Stimulated activated naive CD4-positive, alpha-beta T cell (primary cell): Measurements from ENCODE around the gene DPH5.
"Not testable (repeated sequence)": the region's sequence is repeated elsewhere in the genome, so short reads cannot be mapped to it uniquely, and the experiment has no call there.

Experiments used
- DNase-seq, 6 experiments: peaks; one replicate each; lab custom pipeline; 2025; lab: John Stamatoyannopoulos, UW

DPH5 gene

DNA sequence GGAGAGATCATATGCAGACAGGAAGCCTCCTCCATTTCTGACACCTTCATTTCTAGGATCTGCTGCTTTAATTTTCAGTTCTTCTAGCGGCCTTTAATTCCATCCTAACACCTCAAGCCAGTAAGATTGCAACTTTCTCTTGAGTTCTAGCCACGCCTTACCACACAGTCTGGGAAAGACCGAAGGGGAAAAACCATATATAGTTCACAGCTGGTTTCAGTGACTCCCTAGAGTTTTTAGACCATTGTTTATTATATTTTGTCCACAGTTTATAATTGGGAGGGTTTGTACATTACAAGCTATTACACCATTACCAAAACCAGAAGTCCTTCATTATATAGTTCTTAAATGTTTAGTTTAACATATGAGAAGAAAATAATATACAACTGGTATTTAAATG lies 37.5 kb downstream of the DPH5 start:
- DNase-seq, result no peak

DNA sequence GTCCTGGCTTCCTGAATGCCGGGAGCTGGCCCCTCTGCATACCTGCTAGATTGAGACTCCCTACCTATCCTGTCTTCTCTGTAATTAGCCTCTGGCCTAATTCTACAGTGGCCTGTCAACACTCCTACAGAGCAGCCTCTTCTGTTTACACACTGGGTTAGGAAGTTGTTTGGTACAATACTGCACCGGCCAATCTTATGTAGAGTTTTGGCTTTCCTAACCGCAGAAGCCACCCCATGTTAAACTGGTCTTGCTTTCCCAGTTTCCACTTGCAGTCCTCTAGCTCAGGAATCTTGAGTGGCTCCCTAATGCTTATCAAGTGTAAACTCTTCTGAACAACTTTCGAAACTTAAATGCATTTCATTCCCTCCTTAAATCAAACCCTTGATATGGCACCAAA lies 42.8 kb downstream of the DPH5 start:
- DNase-seq, result no peak

- no peak for DNase-seq
Observed at GRCh38 chr1:100979631-100980030, 46.0 kb downstream of the DPH5 start.

DNA sequence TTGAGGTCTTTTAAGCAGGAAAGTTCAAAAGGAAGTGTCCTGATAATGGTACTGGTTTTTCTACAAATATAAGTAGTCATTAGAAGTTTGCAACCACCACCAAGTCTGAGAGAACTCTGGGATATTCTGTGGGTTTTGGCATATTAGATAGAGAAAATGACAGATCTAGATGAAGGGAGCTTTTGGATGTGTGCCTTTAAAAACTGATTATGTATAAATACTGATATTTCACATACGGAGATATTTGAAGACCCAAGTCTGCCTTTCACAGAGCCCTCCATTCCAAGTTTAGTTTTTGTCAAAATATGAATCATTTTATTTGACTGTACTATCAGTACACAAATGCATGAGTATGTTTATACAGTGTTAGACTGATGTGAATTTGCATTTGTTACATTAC lies 48.6 kb downstream of the DPH5 start:
- no peak for DNase-seq

DNA sequence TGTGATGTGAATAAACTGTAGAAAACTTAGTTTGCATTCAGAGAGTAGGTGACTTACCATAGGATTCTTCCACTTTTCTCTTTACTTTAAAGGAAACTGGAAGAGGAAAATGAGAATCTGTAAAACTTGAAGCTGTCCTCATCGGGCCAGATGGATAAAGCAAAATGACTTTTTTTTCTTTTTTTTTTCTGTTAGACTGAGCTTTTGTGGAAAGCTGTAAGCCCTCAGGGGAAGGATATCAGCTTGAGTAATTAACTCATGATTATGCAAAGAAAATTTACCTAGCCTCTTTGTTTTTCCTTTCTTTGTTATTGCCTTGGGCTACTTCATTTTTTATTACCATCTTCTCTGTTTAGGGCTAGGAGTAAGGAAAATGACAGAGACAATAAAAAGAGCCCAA lies 53.4 kb downstream of the DPH5 start:
- no peak for DNase-seq

GRCh38 chr1:100971021-100971420 lies 54.6 kb downstream of the DPH5 start:
- DNase-seq, result no peak

GRCh38 chr1:100969327-100969726 lies 56.3 kb downstream of the DPH5 start:
- DNase-seq, result no peak

GRCh38 chr1:100968621-100969020 lies 57.0 kb downstream of the DPH5 start:
- no peak for DNase-seq

GRCh38 chr1:100960098-100960497 lies 65.5 kb downstream of the DPH5 start:
- no peak for DNase-seq

- no peak for DNase-seq
Observed at GRCh38 chr1:100959502-100960060, 66.0 kb downstream of the DPH5 start.

DNA sequence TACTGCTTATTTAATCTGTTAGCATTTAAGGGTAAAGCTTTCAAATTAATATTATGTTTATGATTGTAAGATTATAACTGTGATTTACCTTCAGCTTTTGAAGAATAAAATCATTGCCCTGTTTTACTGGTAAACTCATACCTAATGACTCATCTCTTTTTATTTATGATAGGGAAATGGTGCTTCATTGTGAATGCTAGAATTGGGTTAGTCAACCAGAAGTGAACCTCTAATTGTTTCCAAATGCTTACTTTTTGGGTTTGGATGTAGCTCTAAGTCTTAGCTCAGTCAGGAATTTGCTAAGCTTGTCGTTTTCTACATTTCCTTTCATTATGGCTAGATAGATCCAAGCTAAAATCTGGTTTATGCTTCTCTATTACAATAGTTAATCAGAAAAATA lies 70.3 kb downstream of the DPH5 start:
- DNase-seq, result no peak

DNA sequence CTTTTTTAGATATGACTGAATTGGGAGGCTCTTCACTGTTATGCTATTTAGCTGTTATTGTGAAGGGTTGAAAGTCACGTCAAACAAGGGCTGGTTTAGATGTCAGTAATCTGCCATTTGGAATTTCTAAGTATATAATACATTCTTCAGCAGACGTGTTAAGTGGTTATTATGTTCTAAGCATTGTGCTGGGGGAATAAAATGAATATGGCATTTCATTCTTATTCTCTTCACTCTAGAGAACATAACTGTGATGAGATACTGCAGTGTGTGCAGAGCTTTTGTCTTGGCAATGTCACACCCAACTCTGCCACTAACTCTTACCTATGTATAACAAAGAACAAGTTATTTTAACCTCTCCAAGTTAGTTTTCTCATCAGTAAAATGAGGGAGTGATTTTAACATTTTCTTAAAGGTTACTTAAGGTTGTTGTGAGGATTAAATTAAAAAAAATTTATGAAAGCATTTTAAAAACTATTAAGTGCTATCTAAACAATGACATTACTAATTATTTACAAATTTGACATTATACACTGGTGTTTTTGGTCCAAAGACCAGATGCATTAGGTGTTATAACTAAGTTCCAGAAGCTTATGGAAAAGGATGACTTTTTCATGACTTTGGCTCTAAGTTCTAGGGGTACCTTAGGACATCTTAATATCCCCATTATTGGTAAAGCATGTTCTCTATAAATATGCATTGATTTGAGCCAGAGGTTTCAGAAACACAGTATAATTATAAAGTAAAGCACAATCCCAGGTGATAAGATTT lies 71.4 kb downstream of the DPH5 start:
- no peak for DNase-seq

DNA sequence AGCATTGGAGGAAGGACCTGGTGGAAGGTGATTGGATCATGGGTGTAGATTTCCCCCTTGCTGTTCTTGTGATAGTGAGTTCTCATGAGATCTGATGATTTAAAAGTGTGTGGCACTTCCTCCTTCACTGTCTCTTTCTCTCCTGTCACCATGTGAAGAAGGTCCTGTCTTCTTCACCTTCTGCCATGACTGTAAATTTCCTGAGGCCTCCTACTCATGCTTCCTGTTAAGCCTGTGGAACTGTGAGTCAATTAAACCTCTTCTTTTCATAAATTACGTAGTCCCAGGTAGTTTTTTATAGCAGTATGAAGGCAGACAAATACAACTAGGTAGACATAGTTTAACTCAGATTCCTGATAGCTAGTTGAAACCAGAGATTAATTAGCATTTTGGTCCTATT lies 72.6 kb downstream of the DPH5 start:
- DNase-seq, result not testable (repeated sequence)

GRCh38 chr1:100952104-100952745 lies 73.4 kb downstream of the DPH5 start:
- no peak for DNase-seq

DNA sequence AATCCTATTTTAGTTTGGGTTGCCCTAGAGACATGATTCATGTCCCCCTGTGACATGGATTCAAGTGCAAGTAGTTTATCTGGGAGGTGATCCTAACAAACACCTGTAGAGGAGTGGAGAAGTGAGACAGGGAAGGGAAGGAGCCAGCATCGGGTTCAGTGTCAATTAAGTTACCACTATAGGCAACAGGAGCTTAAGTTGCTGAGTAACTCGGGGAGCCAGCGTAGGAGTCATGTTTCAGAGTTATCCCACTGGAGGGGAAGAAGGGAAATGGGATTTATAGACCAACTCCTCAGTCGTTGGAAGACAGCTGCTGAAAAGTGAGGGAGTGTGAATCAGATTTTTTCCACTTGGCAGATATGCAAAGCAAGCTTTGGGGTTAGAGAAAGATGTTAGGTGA lies 74.8 kb downstream of the DPH5 start:
- DNase-seq, result no peak

GRCh38 chr1:100950337-100950736 lies 75.2 kb downstream of the DPH5 start:
- no peak for DNase-seq

DNA sequence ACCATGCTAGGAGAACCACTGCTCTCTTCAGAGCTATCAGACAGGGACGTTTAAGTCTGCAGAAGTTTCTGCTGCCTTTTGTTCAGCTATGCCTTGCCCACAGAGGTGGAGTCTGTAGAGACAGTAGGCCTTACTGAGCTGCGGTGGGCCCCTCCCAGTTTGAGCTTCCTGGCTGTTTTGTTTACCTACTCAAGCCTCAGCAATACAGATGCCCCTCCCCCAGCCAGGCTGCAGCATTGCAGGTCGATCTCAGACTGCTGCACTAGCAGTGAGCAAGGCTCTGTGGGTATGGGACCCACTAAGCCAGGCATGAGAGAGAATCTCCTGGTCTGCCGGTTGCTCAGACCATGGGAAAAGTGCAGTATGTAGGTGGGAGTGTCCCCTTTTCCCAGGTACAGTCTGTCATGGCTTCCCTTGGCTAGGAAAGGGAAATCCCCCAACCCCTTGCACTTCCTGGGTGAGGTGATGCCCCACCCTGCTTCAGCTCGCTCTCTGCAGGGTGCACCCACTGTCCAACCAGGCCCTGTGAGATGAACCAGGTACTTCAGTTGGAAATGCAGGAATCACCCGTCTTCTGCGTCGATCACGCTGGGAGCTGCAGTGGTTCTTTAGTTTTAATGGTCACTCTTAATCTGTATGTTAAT lies 75.9 kb downstream of the DPH5 start:
- peak in 5 of 6 experiments; percentile 34 to 82 (median 66) for DNase-seq

DNA sequence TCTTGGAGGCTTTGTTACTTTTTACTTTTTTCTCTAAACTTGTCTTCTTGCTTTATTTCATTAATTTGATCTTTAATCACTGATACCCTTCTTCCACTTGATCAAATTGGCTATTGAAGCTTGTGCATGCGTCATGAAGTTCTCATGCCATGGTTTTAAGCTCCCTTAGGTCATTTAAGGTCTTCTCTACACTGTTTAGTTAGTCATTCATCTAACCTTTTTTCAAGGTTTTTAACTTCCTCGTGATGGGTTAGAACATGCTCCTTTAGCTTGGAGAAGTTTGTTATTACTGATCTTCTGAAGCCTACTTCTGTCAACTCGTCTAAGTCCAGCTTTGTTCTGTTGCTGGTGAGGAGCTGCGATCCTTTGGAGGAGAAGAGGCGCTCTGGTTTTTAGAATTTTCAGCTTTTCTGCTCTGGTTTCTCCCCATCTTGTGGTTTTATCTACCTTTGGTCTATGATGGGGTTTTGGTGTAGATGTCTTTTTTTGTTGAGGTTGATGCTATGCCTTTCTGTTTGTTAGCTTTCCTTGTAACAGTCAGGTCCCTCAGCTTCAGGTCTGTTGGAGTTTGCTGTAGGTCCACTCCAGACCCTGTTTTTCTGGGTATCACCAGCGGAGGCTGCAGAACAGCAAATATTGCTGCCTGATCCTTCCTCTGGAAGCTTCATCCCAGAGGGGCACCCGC lies 76.7 kb downstream of the DPH5 start:
- peak in 2 of 6 experiments; percentile 32 to 33 for DNase-seq

DNA sequence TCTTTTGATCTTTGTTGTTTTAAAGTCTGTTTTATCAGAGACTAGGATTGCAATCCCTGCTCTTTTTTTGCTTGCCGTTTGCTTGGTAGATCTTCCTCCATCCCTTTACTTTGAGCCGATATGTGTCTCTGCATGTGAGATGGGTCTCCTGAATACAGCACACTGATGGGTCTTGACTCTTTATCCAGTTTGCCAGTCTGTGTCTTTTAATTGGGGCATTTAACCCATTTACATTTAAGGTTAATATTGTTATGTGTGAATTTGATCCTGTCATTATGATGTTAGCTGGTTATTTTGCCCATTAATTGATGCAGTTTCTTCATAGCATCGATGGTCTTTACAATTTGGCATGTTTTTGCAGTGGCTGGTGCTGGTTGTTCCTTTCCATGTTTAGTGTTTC lies 77.8 kb downstream of the DPH5 start:
- not testable (repeated sequence) for DNase-seq

GRCh38 chr1:100946064-100946463 lies 79.5 kb downstream of the DPH5 start:
- DNase-seq, result not testable (repeated sequence)

- DNase-seq, result no peak
Observed at GRCh38 chr1:100943533-100943932, 82.1 kb downstream of the DPH5 start.

GRCh38 chr1:100942304-100943046 lies 83.1 kb downstream of the DPH5 start:
- no peak for DNase-seq
